Psoas muscle (tissue), 8 donors: Measurements from ENCODE around the gene PSMA2. TPM values are rescaled to one million over a fixed set of nuclear protein-coding genes. Genes with fewer than 3 reads are reported as not detected.

Experiments used
- ATAC-seq, 4 donors: fragments of 200-7000 bp; cut with Tn5 transposase; one replicate each; pipeline ENCODE4 v1.9.1; 2020; ENCODE audit warnings: moderate library complexity in 3 of 4, mild to moderate bottlenecking in 2 of 4
- DNase-seq, 2 donors: peaks; one replicate each; pipeline ENCODE4 v3.0.0-alpha.2; 2020
- H3K27ac ChIP-seq: fragments of 200-600 bp; one replicate; pipeline ENCODE4 v1.8.0; 2022
- H3K27me3 ChIP-seq, 3 donors: fragments of 200-600 bp in 1 of 3; one replicate each; pipeline versions ENCODE4 v1.6.1 to v1.8.0; 2013 to 2022; ENCODE audit warnings: low read length in 2 of 3, mild to moderate bottlenecking in 2 of 3, moderate library complexity in 1 of 3; ENCODE audit not compliant: insufficient read depth in 3 of 3
- H3K36me3 ChIP-seq, 2 donors: fragments of 200-600 bp in 1 of 2; one replicate each; pipeline versions ENCODE4 v1.6.1 to v1.8.0; 2013 to 2022; ENCODE audit warnings: low read depth in 1 of 2, mild to moderate bottlenecking in 1 of 2, moderate library complexity in 1 of 2; ENCODE audit not compliant: insufficient read depth in 1 of 2
- H3K4me1 ChIP-seq: fragments of 200-600 bp; one replicate; pipeline ENCODE4 v1.8.0; 2022
- H3K4me3 ChIP-seq: fragments of 200-600 bp; one replicate; pipeline ENCODE4 v1.8.0; 2022; ENCODE audit warnings: mild to moderate bottlenecking
- H3K9me3 ChIP-seq: fragments of 200-600 bp; one replicate; pipeline ENCODE4 v1.8.0; 2022
- WGBS, 3 donors: extraction: QIAGEN DNeasy Blood & Tissue Kit; methylation state at CpG; one replicate each; pipeline versions ENCODE4 v1.1.6 to v1.1.7; 2013; 5-methylcytosine and 5-hydroxymethylcytosine counted together
- intact Hi-C, 2 donors: fragments of 100-400 bp; cut with DNase I; formaldehyde crosslinking; loops; one replicate each; pipeline versions ENCODE4 v1.11.0 to v1.14.2; 2022
- polyA plus RNA-seq, 3 donors: library from polyadenylated mRNA; stranded (reverse); fragments of 200-250 nt; gene quantifications; one replicate each; pipeline ENCODE4 v1.2.3, GENCODE V29; 2013
- total RNA-seq, 4 donors: library from RNA; stranded (reverse); fragmentation: NEBNext Ultra II Directional in 2 of 4; extraction: Animal tissue kit (Norgen Biotek cat#: 25700) in 2 of 4; gene quantifications; one replicate each; pipeline versions ENCODE4 v1.2.1 to v1.2.4, GENCODE V29; 2021 to 2023
- TF ChIP-seq, protein P1 (sequence below): fragments of 200-600 bp; IDR thresholded peaks from one replicate; pipeline ENCODE4 v1.8.0; 2022; ENCODE audit warnings: antibody characterized with exemption
- donor health status: healthy with polysubstance abuse.
- donor health status: DM: no; HTN: no; CAD: no; lungs with moderate emphysema.
- donor health status: Bipolar disorder and iron deficiency.
- donor health status: healthy.
- donor health status: DM: yes; HTN: yes; CAD: no.
- donor health status: DM: no; HTN: no; CAD: no.
- donor health status: DM: no; HTN: no; CAD: no.
- donor health status: DM: yes; HTN: yes; CAD: no.

Gene PSMA2
- total and polyA plus RNA-seq, 7 donors, result 57.4 to 334 (median 145) TPM

- DNase-seq, result no peak
- no peaks in the 10 kb centered on the region for H3K4me1 ChIP-seq
- peaks cover 0 to 2% (median 0%) of the 10 kb centered on the region in 3 donors for H3K27me3 ChIP-seq
- ATAC-seq, result no peak
- H3K9me3 ChIP-seq, result no peaks in the 10 kb centered on the region
- TF ChIP-seq, protein P1, sequence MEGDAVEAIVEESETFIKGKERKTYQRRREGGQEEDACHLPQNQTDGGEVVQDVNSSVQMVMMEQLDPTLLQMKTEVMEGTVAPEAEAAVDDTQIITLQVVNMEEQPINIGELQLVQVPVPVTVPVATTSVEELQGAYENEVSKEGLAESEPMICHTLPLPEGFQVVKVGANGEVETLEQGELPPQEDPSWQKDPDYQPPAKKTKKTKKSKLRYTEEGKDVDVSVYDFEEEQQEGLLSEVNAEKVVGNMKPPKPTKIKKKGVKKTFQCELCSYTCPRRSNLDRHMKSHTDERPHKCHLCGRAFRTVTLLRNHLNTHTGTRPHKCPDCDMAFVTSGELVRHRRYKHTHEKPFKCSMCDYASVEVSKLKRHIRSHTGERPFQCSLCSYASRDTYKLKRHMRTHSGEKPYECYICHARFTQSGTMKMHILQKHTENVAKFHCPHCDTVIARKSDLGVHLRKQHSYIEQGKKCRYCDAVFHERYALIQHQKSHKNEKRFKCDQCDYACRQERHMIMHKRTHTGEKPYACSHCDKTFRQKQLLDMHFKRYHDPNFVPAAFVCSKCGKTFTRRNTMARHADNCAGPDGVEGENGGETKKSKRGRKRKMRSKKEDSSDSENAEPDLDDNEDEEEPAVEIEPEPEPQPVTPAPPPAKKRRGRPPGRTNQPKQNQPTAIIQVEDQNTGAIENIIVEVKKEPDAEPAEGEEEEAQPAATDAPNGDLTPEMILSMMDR, result no peak
- no peak overlapping the region for H3K4me3 ChIP-seq
- H3K27ac ChIP-seq, result no peak overlapping the region
- intact Hi-C loops, result no loop called here
- no peaks in the 10 kb centered on the region for H3K36me3 ChIP-seq
Observed at GRCh38 chr7:42978496-42978895, 46.5 kb upstream of the PSMA2 start.

DNA sequence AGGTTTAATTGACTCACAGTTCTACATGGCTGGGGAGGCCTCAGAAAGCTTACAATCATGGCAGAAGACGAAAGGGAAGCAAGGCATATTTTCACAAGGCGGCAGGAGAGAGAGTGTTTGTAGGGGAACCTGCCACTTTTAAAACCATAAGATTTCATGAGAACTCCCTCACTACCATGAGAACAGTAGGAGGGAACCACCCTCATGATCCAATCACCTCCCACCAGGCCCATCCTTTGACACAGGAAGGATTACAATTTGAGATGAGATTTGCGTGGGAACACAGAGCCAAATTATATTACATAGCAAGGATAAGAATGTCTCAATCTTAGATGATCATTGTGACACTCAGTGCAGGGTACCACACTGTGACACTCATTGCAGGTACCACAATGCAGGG is 44.4 kb upstream of the PSMA2 start:
- Histone ChIP-seq H3K36me3 (no peaks in the 10 kb centered on the region), H3K9me3 (no peaks in the 10 kb centered on the region), H3K27ac (no peak overlapping the region), H3K4me1 (no peaks in the 10 kb centered on the region), H3K27me3 (no peaks in the 10 kb centered on the region), H3K4me3 (no peak overlapping the region)
- 89 to 92% (median 89%) methylated on average over 3 of the region's 3 CpGs for WGBS, 3 donors
- intact Hi-C loops, result no loop called here
- TF ChIP-seq, protein P1, result no peak
- DNase-seq, result no peak
- no peak for ATAC-seq

- H3K4me3 ChIP-seq, result no peak overlapping the region
- no peaks in the 10 kb centered on the region for H3K9me3 ChIP-seq
- ATAC-seq, result peak; percentile 25 to 71 (median 58)
- H3K27ac ChIP-seq, result no peak overlapping the region
- intact Hi-C loops, result no loop called here
- TF ChIP-seq, protein P1, result no peak
- H3K4me1 ChIP-seq, result no peaks in the 10 kb centered on the region
- no peaks in the 10 kb centered on the region for H3K27me3 ChIP-seq
- DNase-seq, result peak in 1 of 2 donors; percentile 27
- 32 to 43% (median 36%) methylated on average over 5 of the region's 5 CpGs for WGBS, 3 donors
- no peaks in the 10 kb centered on the region for H3K36me3 ChIP-seq
Observed at GRCh38 chr7:42972699-42973500, 40.9 kb upstream of the PSMA2 start.

- no peaks in the 10 kb centered on the region for H3K27me3 ChIP-seq
- no peaks in the 10 kb centered on the region for H3K36me3 ChIP-seq
- ATAC-seq, result no peak
- TF ChIP-seq, protein P1, result no peak
- no peaks in the 10 kb centered on the region for H3K9me3 ChIP-seq
- H3K4me3 ChIP-seq, result no peak overlapping the region
- H3K4me1 ChIP-seq, result no peaks in the 10 kb centered on the region
- WGBS, 3 donors, result 17 to 30% (median 23%) methylated on average over 2 of the region's 2 CpGs
- DNase-seq, result no peak
- no peak overlapping the region for H3K27ac ChIP-seq
- intact Hi-C loops, result no loop called here
Observed at GRCh38 chr7:42967391-42967790, 35.4 kb upstream of the PSMA2 start.
